Hippocampal formation (tissue), 2 donors: ENCODE measurements around the gene MIF4GD.
"Not testable (repeated sequence)": the region's sequence is repeated elsewhere in the genome, so short reads cannot be mapped to it uniquely, and the experiment has no call there.

ENCODE experiments used
- DNase-seq, 2 donors: peaks; one replicate each; lab custom pipeline; 2025; lab: John Stamatoyannopoulos, UW

The MIF4GD gene

DNA sequence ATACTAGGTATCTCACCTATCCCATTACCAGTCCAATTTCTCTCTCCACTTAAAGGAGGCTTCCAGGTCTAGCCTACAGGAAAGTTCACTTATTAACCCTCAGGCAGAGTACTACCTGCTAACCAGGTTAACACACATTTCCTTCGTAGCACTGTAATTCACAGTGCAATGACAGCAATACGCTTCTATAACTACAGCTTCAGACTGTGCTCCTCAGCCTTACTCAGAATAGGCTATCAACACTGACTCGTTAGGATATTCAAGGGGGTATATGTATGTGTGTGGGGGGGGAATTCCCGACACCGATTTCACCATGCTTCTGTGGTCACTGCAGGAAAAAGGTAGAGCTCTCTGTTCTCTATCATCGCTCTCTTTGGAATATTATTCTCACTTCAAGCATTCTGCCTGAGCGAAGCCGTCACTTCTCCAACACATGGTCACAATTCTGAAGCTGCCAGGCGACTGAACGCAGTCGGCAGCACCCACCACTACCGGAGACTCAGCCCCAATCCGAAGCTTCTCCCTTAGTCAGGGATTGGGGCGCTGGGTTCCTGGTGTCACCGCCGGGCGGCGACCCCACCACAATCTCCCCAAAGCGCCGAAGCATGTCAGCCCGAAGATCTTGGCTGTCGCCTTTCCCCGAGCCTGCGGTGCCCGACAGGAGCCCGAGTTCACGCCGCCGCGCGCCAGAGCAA is 10.2 kb downstream of the MIF4GD start:
- no peak for DNase-seq

DNA sequence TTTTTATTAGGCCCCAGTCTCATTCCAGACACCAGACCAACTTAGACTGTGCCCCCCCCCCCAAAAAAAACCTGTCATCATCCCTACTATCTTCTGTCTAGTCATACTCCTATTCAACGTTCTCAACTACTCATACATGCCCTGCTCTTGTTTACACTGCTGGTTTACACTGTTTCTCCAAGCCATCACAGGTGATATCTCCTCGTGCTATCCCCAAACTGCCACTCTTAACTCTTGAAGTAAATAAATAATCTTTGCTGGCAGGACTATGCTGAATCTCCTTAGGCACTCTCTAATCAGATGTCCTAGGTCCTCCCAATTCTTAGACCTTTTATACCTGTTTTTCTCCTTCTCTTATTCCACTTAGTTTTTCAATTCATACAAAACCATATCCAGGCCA is 13.8 kb downstream of the MIF4GD start:
- DNase-seq: not testable (repeated sequence)

DNA sequence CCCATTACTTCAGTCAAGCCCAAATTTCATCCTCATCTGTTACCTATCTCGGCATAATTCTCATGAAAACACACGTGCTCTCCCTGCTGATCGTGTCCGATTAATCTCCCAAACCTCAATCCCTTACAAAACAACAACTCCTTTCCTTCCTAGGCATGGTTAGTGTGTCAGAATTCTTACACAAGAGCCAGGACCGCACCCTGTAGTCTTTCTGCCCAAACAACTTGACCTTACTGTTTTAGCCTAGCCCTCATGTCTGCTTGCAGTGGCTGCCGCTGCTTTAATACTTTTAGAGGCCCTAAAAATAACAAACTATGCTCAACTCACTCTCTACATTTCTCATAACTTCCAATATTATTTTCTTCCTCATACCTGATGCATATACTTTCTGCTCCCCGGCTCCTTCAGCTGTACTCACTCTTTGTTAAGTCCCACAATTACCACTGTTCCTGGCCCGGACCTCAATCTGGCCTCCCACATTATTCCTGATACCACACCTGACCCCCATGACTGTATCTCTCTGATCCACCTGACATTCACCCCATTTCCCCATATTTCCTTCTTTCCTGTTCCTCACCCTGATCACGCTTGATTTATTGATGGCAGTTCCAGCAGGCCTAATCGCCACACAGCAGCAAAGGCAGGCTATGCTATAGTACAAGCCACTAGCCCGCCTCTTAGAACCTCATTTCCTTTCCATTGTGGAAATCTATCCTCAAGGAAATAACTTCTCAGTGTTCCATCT is 14.9 kb downstream of the MIF4GD start:
- DNase-seq: not testable (repeated sequence)

GRCh38 chr17:75252039-75252816 is 18.8 kb downstream of the MIF4GD start:
- DNase-seq: no peak

- no peak for DNase-seq
These were observed 21.0 kb downstream of the MIF4GD start for GRCh38 chr17:75250009-75250471.

DNA sequence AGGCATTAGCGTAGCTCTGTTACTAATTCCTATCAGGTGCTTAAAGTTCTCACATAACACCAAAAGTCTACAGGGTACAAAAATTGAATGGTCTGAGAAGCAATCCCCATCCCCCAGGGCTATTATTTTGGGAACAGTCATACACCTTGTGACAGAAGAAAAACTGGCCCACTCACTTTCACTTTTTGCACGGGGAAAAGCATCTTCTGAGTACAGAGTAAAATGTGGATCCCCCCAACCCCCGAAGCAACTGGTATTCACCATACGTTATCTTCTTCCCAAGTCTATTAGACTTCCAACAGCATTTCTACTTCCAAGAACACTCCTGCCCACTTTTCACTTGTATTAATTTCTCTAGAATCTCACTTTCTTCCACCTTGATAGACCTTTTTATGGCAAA is 21.5 kb downstream of the MIF4GD start:
- no peak for DNase-seq

DNA sequence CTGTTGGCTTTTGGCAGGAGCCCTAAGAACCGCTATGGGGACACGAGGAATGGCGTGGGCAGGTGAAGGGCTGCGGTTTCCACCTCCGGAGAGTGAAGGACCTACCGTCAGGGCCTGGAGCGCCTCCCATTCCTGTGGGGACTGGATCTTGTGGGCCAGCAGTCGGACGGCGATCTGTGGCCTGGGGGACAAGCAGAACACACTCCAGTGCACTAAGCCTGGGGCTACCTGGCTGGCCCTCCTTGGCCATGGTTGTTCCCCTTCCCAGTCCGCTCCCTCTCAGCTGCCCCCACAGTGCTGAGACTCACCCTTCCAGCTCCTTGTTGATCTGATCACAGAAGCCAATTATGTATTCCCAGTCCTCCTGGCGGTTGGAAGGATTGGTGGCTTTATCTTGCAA is 24.6 kb downstream of the MIF4GD start:
- no peak for DNase-seq

DNA sequence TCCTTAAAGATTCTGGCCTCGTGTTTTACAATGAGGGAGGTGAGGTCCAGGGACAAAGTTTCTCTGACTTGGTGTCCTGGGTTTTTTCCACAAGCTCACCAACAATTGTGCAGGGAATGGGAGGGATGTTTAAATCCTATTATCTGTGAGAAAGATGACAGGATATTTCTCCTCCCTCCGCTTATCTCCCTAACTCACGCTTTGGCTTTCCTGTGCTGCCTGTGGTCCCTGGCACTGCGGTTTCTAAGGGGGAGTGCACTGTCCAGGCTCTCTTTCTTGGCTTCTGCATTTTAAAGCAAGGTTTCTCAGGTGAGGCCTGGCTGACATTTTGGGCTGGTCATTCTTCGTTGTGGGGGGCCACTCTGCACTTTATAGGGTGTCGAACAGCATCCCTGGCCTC is 26.0 kb downstream of the MIF4GD start:
- no peak for DNase-seq

- no peak for DNase-seq
These were observed 26.7 kb downstream of the MIF4GD start for GRCh38 chr17:75244133-75244866.

DNA sequence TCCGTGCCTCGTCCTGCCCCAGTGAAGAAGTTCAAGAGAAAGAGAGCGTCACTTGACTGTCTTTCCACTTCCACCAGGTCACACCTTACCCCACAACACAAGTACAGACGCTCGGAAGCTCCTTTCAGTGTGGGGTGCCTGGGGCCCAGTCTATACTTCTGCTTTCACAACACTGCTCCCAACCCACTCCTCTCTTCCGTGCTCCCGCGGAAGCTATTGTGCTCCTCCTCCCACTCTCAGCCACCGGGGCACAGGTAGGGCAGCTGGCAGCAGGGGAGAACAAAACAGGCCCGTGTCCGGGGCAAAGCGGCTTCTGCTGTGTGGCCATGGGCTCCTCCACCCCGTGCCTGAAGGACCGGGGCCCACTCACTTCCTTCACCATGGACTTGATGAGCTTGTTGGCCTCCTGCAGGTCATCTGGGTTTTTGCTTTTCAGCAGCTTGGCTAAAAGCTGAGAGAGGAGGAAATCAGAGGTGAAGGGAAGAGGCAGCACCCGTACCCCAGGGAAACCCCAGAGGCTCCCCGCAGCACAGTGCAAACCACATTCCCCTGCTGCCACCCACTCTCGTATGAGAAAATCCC is 28.5 kb downstream of the MIF4GD start:
- DNase-seq: no peak

GRCh38 chr17:75241996-75242460 is 29.0 kb downstream of the MIF4GD start:
- no peak for DNase-seq

DNA sequence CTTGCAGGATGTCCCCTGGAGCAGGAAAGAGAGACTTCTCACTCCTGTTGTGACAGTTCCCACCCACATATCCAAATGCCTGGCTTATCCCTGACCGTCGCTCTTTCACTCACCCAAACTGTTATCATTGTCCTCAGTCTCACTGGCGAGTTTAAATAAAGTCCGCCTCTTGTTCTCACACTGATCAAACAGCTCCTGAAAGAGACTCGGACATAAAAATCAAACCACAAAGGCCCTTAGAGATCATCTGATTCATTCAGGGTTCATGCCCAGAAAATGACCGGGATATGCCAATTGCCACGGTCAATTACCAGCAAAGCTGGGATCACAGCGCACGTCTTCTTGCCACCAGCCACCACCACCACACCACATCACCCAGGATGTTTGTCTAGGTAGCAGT is 29.5 kb downstream of the MIF4GD start:
- DNase-seq: no peak

GRCh38 chr17:75241143-75241430 is 29.9 kb downstream of the MIF4GD start:
- no peak for DNase-seq

GRCh38 chr17:75240394-75241142 is 30.5 kb downstream of the MIF4GD start:
- no peak for DNase-seq

DNA sequence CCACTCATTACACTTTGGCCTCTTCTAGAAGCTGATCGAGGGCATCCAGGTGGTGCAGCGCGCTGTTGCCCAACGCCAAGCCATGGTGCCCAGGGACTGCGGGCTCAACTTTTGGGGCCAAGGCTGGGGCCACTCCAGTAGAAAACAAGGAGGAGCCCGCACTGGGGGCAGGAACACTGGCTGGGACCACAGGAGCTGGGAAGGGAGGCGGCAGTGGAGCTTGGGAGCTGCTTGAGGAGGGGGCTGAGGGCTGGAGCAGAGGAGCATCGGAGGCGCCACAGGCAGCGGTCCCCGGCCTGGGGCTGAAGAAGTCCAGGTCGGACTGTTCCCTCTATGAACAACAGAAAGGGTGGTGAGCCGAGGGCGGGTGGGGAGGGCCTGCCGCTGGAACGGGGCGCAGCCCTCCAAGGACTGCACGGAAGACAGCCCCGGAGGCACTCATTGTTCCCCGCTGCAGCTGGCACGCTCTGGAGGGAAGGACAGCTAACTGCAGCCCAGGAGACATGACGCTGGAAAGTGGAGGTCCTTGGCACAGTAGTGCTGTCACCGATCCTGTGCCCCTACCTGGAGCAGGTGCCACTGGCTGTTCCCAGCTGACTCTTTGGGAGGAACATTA is 31.1 kb downstream of the MIF4GD start:
- DNase-seq: no peak

- no peak for DNase-seq
These were observed 31.8 kb downstream of the MIF4GD start for GRCh38 chr17:75239214-75239613.

DNA sequence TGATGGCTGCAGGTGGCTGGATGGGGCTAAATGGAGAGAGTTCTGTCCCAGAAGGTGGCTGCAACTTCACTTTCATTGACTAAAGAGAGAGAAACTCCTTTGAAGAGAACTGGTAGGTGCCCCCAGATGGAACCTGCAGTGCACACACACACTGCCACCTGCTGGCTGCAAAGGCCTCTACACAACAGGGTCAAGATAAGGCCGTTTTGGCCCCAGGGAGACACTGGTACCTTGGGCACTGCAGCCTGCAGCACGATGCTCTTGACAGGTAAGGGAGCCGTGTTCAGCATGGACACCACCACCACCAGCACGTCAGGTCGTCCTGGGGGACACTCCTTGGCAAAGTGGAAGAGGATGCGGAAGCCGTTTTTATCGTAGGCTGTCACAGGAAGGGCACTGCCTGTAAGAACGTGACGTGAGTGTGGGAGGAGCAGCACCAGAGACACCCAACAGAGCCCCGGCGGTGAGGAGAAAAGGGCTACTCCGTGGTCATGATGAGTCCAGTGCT is 32.3 kb downstream of the MIF4GD start:
- peak; percentile 14 to 33 for DNase-seq

GRCh38 chr17:75238020-75238580 is 32.9 kb downstream of the MIF4GD start:
- DNase-seq: no peak

- no peak for DNase-seq
These were observed 33.7 kb downstream of the MIF4GD start for GRCh38 chr17:75237100-75238014.
